NCI-H128 (cell line): ENCODE results near the gene PTPRN2.

Experiments used
- DNase-seq: peaks from one replicate; lab custom pipeline; 2025; ENCODE audit not compliant: unreplicated experiment; lab: John Stamatoyannopoulos, UW

PTPRN2 gene

GRCh38 chr7:158556721-158557440, 30.7 kb downstream of the PTPRN2 start:
- DNase-seq = no peak

DNA sequence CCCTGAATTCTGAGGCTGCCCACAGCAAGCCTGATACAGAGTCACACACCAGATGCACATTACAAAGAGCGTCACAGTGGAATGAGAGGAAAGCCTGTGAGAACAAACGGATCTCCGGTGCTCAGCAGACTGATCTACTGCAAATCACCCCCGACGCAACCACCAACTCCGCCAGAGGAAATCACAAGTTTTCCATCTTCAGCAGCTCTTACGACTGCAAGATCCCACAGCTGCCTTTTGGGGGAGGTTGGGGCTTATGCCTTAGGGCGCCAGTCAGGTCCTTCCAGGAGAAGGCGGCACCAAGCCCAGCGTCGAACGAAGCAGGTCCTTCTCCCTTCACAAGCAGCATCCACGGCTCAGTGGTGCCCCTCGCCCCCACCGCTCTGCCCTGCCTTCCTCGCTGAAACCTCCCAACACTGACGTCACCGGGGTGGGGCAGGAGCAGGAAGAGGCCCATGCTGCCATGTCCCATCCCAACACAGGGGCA, 32.5 kb downstream of the PTPRN2 start:
- DNase-seq = no peak

DNA sequence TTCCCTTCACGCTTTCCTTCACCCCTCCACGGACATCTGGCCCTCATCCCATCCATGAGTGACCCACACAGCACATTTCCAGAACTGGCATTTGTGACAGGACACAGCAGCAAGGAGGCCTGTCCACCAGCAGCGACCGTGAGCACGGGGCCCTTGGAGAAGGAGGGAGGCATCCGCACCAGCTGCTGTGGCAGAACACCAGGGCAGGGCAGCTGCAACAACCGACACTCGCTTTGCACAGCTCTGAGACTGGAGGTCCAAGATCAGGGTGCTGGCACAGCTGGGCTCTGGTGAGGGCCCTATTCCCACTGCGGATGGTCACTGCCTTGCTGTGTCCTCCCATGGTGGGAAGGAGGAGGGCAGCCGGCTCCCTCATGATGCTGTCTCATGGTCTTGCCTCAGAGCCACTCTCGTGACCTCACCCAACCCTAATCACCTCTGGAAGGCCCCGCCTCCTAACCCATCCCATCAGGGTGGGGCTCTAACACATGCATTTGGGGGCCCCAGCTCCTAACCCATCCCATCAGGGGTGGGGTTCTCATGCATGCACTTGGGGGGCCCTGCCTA, 36.7 kb downstream of the PTPRN2 start:
- no peak for DNase-seq

GRCh38 chr7:158550394-158550700, 37.3 kb downstream of the PTPRN2 start:
- DNase-seq = no peak

DNA sequence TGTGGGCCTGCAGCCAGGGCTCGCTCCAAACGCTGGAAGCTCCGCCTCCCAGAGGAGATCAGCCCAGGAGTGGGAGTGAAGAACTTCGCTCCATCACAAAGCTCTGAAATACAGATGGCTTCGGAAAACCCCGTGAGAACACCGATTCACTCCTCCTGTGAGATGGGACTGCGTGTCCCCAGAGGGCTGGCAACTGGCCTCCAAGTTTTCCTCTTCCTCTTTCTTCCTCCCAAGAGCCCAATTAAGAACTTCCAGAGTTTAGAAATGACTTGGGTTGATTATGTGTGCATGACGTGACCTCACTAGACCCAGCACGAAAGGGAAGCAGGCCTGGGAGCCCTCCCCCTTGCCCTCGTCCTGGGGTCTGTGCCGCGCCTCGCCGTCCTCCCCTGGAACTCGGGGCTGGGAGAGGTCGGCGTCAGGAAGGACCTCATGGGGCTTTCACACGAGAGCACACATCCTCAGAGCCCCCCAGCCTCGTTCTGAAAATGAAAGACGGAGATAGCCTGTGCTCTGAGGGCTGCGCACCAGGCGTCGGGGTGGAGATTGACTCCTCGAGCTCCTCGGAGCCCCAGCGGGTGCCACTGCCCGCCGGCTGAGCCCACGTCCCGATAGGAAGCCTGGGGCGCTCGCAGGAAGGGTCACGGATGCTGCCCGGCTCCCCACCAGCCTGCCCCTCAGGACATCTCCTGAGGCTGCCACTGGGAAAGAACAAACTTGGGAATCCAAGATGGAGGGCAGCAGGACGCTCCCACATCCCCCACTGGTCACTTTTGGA, 37.8 kb downstream of the PTPRN2 start:
- no peak for DNase-seq

- DNase-seq = no peak
These were observed 38.4 kb downstream of the PTPRN2 start for GRCh38 chr7:158549176-158549615.

GRCh38 chr7:158548726-158549125, 38.9 kb downstream of the PTPRN2 start:
- DNase-seq = no peak

DNA sequence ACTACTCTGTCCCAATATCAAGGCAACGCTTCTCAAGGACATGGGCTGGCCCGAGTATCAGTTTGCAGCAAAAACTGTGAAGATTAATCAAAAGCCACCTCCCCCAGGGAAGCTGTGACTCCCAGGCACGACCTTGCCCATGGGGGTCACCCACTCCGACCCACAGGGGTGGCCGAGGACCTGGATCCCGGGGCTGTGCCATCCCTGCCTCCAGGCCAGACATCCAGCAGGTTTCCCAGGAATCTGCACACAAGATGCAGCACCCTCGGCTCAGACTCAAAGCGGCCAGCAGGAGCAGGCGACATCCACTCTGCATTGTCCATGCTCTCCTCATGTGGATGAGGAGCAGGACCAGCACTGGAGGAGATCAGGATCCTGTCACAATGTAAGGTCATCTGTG, 39.8 kb downstream of the PTPRN2 start:
- no peak for DNase-seq

- DNase-seq = no peak
These were observed 41.0 kb downstream of the PTPRN2 start for GRCh38 chr7:158546626-158547025.

GRCh38 chr7:158546214-158546613, 41.4 kb downstream of the PTPRN2 start:
- DNase-seq = no peak

DNA sequence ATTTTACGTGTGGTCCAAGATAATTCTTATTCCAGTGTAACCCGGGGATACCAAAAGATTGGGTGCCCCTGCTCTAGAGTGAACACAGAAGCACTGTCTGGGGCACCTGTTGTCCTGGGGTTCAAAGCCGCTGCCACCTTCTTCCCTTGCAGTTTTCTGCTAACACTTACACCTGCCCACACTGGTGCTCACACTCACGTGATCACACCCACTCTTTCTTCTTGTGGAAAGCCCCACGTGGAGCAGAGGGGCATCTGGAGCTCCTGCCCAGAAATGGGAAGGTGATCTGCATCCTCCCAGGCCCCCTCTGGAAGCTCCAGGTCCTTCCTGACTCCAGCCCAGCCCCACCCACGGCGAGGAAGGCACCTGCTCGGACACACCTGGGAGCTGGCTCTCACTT, 42.9 kb downstream of the PTPRN2 start:
- no peak for DNase-seq

GRCh38 chr7:158543840-158544239, 43.8 kb downstream of the PTPRN2 start:
- DNase-seq = no peak

DNA sequence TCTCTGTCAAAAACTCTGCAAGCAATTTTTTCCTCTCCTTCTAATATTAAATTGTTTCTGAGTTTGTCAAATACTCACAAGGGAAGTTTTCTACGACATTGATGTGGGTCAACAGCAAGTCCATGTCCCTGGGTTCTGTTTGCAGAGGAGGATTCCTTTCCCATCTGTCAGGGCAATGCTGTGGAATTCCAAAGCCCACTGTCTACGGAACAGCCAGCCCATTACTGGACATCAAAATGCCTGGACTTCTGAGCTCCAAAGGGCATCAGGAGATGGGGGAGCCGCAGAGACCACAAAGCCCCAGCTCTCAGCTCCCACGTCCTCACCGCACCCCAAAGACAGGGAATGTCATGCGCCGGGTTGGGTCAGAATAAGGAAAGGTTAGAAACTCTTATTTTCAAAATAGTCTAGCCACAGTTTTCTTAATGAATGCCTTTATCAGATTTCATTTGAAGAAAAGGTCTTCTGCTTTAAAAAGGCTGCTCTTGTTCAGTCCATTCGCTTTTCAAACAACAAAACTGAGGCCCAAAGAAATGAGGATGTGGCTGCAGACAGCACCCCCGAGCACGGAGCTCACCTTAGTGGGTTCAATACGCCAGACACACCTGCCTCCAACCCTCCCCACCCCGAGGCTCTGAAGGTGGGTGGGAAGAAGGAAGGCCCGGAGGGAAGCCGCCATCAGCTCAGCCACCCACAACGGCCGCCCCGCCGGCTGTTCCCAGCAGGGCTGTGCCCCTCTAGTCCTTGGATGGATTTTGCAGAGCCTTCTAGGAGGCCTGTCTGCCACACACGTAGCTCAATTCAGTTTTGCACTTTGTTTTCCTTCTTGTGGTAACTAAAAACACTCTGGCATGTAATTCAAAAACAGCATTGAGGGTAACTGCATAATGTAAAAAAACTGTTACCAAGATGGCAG, 44.7 kb downstream of the PTPRN2 start:
- DNase-seq = no peak

DNA sequence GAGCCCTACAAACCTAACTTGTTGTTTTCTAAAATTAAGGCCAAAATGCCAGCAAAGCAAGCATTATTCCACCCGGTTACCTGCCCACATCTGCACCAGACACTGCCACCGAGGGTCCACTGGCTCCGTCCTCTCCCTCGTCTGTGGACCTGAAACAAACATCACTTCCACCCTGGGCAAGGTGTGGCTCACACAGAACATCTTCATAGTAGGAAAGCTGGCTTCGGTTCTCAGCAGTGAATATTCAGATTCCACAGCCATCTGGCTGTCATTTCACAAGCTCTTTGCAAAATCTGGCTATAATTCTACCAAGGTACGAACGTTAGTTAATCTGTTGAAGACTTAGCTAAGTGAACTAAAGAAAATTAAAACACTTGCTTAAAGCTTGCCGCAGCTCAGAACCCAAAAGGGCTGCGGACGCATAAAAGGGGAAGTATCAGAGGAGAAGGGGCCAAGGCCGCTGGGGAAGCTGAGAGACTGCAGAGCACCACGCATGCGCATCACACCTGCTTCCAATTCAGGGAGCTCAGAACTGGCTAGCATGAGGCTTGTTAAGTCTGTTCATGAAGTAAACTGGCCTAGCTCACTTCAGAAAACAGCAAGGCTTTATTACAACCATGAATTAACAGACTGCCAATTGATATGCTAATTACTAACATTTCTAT, 46.1 kb downstream of the PTPRN2 start:
- DNase-seq = no peak

DNA sequence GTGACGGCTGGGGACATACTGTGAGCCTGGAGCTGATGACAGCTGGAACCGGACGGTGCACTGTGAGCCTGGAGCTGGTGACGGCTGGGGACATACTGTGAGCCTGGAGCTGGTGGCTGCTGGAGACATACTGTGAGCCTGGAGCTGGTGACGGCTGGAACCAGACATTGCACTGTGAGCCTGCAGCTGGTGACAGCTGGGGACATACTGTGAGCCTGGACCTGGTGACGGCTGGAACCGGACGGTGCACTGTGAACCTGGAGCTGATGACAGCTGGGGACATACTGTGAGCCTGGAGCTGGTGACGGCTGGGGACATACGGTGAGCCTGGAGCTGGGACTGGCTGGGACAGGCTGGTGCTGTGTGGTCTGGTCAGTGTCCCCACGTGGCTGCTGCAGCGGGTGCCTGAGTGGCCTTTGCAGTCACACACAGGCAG, 47.9 kb downstream of the PTPRN2 start:
- DNase-seq = no peak

DNA sequence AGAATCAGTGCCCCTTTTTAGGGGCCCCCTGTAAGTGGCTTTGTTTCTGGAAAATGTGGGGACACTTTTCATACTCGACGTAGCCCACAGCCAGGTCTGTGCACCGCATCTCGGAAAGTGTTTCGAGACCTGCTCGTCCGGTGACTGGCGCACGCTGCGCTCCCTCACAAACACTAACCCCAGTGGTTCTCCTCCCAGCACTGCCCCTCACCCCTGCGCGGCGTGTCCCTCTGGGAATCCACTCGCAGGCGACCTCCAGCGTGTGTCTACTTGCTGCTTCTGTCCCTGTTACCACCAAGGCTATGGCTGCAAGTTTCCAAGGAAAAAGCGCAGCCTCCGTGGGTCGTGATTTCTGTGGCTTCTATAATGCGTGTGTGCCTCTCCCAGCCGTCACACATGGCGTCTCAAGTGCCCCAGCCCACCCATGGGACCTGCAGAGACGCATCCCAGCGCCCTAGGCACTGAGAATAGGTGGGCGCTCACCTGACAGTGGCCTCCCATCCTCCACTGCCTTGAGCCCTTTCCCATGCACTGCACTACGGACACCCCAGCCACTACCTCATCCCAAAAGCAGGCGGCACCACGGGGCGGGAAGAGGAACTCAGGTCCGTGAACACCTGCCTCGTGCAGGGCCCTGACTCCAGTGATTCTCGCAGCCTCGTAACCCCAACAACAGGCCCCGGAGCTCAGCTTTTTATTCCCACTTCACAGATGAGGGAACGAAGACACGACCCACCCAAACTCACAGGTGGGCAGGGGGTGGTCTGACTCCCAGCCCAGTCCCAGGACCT, 49.3 kb downstream of the PTPRN2 start:
- DNase-seq = no peak

GRCh38 chr7:158537516-158537882, 50.1 kb downstream of the PTPRN2 start:
- no peak for DNase-seq

- DNase-seq = no peak
These were observed 50.6 kb downstream of the PTPRN2 start for GRCh38 chr7:158536871-158537515.

GRCh38 chr7:158535079-158535478, 52.5 kb downstream of the PTPRN2 start:
- no peak for DNase-seq
